ENCODE results near the gene LCMT1. TPM values are rescaled to one million over a fixed set of nuclear protein-coding genes. Genes with fewer than 3 reads are reported as not detected.
"Not testable (repeated sequence)": the region's sequence is repeated elsewhere in the genome, so short reads cannot be mapped to it uniquely, and the experiment has no call there.

The LCMT1 gene
- total RNA-seq = 10 to 100 TPM; 49.8 to 90.6 (median 59.3) TPM

GRCh38 chr16:25111403-25112166 lies at the start of gene LCMT1:
Gene LCMT1 (plus strand): TSS chr16:25111742. CDS start chr16:25111884, 142 bp downstream.
- peak; percentile 92 to 96 for DNase-seq
- in situ Hi-C loops (cut with MboI; ENCODE audit: low sequenced_read_pairs in 4 of 4) = loop anchor here in 3 of 4 donors (5.0 to 25.0 kb wide), 4 partner anchors 49 to 574 kb away; partner anchors contain the start of gene RBBP6 (in 1 of the 3)
- H3K27me3 ChIP-seq = no peaks in the 10 kb centered on the region
- H3K36me3 ChIP-seq = no peaks in the 10 kb centered on the region
- H3K4me1 ChIP-seq = peaks cover 36% of the 10 kb centered on the region in 2 donors
- H3K4me3 ChIP-seq = peak within 1 kb of the TSS; percentile 71 to 93 (median 89)
- intact Hi-C loops (cut with DNase I; ENCODE audit: low total_unique reads) = loop anchor here (1.0 to 2.0 kb wide), 2 partner anchors 80 to 383 kb away; partner anchors contain the start of gene TNRC6A
- H3K9me3 ChIP-seq = no peaks in the 10 kb centered on the region
- peak; percentile 91 to 97 for ATAC-seq
- TF ChIP-seq CTCF (IDR thresholded peaks at IDR 0.05 in 4 of 5, conservative IDR thresholded peaks at IDR 0.05 in 1 of 5) = no peak
- peak; percentile 68 to 71 for TF ChIP-seq POLR2A (IDR thresholded peaks at IDR 0.05)
- H3K27ac ChIP-seq = peak within 1 kb of the TSS; percentile 84 to 96 (median 90)

- ATAC-seq (peak in 1 of 2 donors; percentile 23), DNase-seq (peak in 1 of 2 donors; percentile 24)
- peaks cover 14 to 15% of the 10 kb centered on the region in 2 donors for H3K4me1 ChIP-seq
- H3K27me3 ChIP-seq = no peaks in the 10 kb centered on the region
- in situ Hi-C loops (cut with MboI; ENCODE audit: low sequenced_read_pairs in 4 of 4) = loop anchor here in 1 of 4 donors (5.0 kb wide), 1 partner anchor 49 kb away; the partner anchor contains the start of gene LCMT1
- TF ChIP-seq POLR2A (IDR thresholded peaks at IDR 0.05) = no peak
- TF ChIP-seq CTCF (IDR thresholded peaks at IDR 0.05 in 4 of 5, conservative IDR thresholded peaks at IDR 0.05 in 1 of 5) = no peak
- H3K36me3 ChIP-seq = no peaks in the 10 kb centered on the region
- intact Hi-C loops (cut with DNase I; ENCODE audit: low total_unique reads) = no loop called here
- no peak overlapping the region for H3K4me3 ChIP-seq
- peak overlapping the region in 1 of 4 donors; percentile 40 for H3K27ac ChIP-seq
- no peaks in the 10 kb centered on the region for H3K9me3 ChIP-seq
Observed at GRCh38 chr16:25063102-25063501, 48.4 kb upstream of the LCMT1 start.

- Histone ChIP-seq H3K4me3 (no peak overlapping the region), H3K27ac (peak overlapping the region in 1 of 4 donors; percentile 40), H3K36me3 (no peaks in the 10 kb centered on the region), H3K4me1 (peaks cover 14 to 15% of the 10 kb centered on the region in 2 donors), H3K27me3 (no peaks in the 10 kb centered on the region), H3K9me3 (no peaks in the 10 kb centered on the region)
- ATAC-seq (no peak), DNase-seq (no peak)
- TF ChIP-seq CTCF (IDR thresholded peaks at IDR 0.05 in 4 of 5, conservative IDR thresholded peaks at IDR 0.05 in 1 of 5) (no peak), POLR2A (IDR thresholded peaks at IDR 0.05) (no peak)
- in situ Hi-C loops (cut with MboI; ENCODE audit: low sequenced_read_pairs in 4 of 4) = loop anchor here in 1 of 4 donors (5.0 kb wide), 1 partner anchor 48 kb away; the partner anchor contains the start of gene LCMT1
- intact Hi-C loops (cut with DNase I; ENCODE audit: low total_unique reads) = no loop called here
Observed at GRCh38 chr16:25063865-25064264, 47.7 kb upstream of the LCMT1 start.

- H3K36me3 ChIP-seq; ATAC-seq; H3K9me3 ChIP-seq; intact Hi-C loops (cut with DNase I; ENCODE audit: low total_unique reads); H3K27me3 ChIP-seq; H3K4me3 ChIP-seq; DNase-seq: not testable (repeated sequence)
- H3K4me1 ChIP-seq = peaks cover 14 to 15% of the 10 kb centered on the region in 2 donors
- peak overlapping the region in 1 of 4 donors; percentile 40 for H3K27ac ChIP-seq
- in situ Hi-C loops (cut with MboI; ENCODE audit: low sequenced_read_pairs in 4 of 4) = loop anchor here in 1 of 4 donors (5.0 kb wide), 1 partner anchor 48 kb away; the partner anchor contains the start of gene LCMT1
Observed at GRCh38 chr16:25064281-25064680, 47.3 kb upstream of the LCMT1 start.

- Histone ChIP-seq H3K27me3 (no peaks in the 10 kb centered on the region), H3K4me3 (no peak overlapping the region), H3K36me3 (no peaks in the 10 kb centered on the region), H3K27ac (no peak overlapping the region), H3K4me1 (peaks cover 14 to 15% of the 10 kb centered on the region in 2 donors), H3K9me3 (no peaks in the 10 kb centered on the region)
- DNase-seq (no peak), ATAC-seq (no peak)
- intact Hi-C loops (cut with DNase I; ENCODE audit: low total_unique reads) (no loop called here), in situ Hi-C loops (cut with MboI; ENCODE audit: low sequenced_read_pairs in 4 of 4) (loop anchor here in 1 of 4 donors (5.0 kb wide), 1 partner anchor 47 kb away; the partner anchor contains the start of gene LCMT1)
- no peak for TF ChIP-seq POLR2A (IDR thresholded peaks at IDR 0.05)
- no peak for TF ChIP-seq CTCF (IDR thresholded peaks at IDR 0.05 in 4 of 5, conservative IDR thresholded peaks at IDR 0.05 in 1 of 5)
Observed at GRCh38 chr16:25064937-25065336, 46.6 kb upstream of the LCMT1 start.

Measured in gastrocnemius medialis (tissue), 4 donors.